SK-N-MC (cell line): ENCODE results near the gene NCOA1.

ENCODE experiments used
- EZH2 ChIP-seq: fragments of 200-600 bp; sonication (generic); IDR thresholded peaks from one replicate; pipeline ENCODE4 v1.6.1; 2017; ENCODE audit warnings: antibody characterized with exemption
- FOXP2 ChIP-seq: optimal IDR thresholded peaks from 2 replicates; pipeline ENCODE3; 2011; ENCODE audit warnings: mild to moderate bottlenecking, moderate library complexity; ENCODE audit not compliant: insufficient read depth; ENCODE audit errors: extremely low read length, control extremely low read depth
- POLR2AphosphoS5 ChIP-seq: IDR thresholded peaks from 2 replicates; pipeline ENCODE4 v1.6.1; 2012; ENCODE audit warnings: mild to moderate bottlenecking, low read depth, low read length, borderline replicate concordance

DNA sequence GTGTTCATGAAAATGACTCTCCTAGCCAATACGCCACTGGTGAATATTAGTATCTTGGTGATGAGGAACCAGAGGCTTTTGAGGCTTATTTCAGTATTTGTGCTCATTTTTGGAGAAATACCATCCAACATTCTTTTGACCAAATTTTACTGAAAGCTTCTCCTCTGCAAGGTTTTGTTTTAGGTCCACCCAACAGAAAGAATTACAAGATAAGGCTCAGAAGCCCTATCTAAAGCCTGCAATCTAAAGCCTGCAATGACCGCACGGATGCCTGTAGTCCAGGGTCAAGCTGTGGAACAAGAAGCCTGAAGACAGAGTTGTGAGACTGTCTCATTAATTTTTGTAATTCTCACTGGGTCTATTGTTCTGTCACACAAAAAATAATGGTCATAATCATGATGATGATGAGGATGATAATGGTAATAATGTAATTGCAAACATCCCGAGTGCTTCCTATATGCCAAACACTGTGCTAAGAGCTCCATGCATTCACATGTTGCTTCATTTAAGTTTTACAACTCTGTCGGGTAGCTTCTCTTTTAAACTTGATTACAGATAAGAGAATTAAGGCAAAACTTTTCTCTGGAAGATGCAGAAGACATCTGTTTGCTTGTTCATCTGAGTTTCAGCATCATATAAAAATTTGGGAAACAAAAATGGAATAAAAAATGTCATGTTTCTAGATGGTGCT, 33.2 kb upstream of the NCOA1 start:
- TF ChIP-seq EZH2 (no peak), POLR2AphosphoS5 (no peak), FOXP2 (no peak)
